ENCODE data around the gene WNT10A.

WNT10A gene

GRCh38 chr2:218878926-218879761, 1.5 kb upstream of the WNT10A start:
- H3K27ac ChIP-seq = peak overlapping the region; percentile 9; the same call in 1 of the 2 replicates
- no peak for DNase-seq (ENCODE audit: low spot score)
- CTCF ChIA-PET = interaction anchor here (0.5 to 15.9 kb wide), 6 partner anchors 16 to 123 kb away, joined by 3 to 413 read pairs (median 4); no protein-coding TSS in a partner anchor
- no peak for TF ChIP-seq CTCF (conservative IDR thresholded peaks at IDR 0.05; ENCODE audit: low read depth)
- POLR2A ChIA-PET (ENCODE audit: low non-redundant PET) = no interaction called here

GRCh38 chr2:218879776-218880101, 913 bp upstream of the WNT10A start:
- peak overlapping the region; percentile 9; the same call in 1 of the 2 replicates for H3K27ac ChIP-seq
- no peak for TF ChIP-seq CTCF (conservative IDR thresholded peaks at IDR 0.05; ENCODE audit: low read depth)
- CTCF ChIA-PET = interaction anchor here (0.5 to 15.9 kb wide), 3 partner anchors 15 to 123 kb away, joined by 5 to 413 read pairs (median 5); no protein-coding TSS in a partner anchor

GRCh38 chr2:218880859-218881594, 375 bp downstream of the WNT10A start:
- ChIA-PET POLR2A (ENCODE audit: low non-redundant PET) (interaction anchor here (1.0 kb wide), 1 partner anchor 14 kb away, joined by 5 read pairs; no protein-coding TSS in a partner anchor), CTCF (interaction anchor here (0.5 to 15.9 kb wide), 4 partner anchors 12 to 99 kb away, joined by 3 to 413 read pairs (median 4); no protein-coding TSS in a partner anchor)
- no peak for DNase-seq (ENCODE audit: low spot score)
- no peak for TF ChIP-seq CTCF (conservative IDR thresholded peaks at IDR 0.05; ENCODE audit: low read depth)
- H3K27ac ChIP-seq = no peak overlapping the region

More at GRCh38 chr2:218879776-218880101, 913 bp upstream of the WNT10A start:
- POLR2A ChIA-PET (ENCODE audit: low non-redundant PET) = no interaction called here
- DNase-seq (ENCODE audit: low spot score) = no peak

- TF ChIP-seq CTCF (conservative IDR thresholded peaks at IDR 0.05; ENCODE audit: low read depth) = no peak
- peak overlapping the region; percentile 87 for H3K27ac ChIP-seq
- ChIA-PET POLR2A (ENCODE audit: low non-redundant PET) (no interaction called here), CTCF (interaction anchor here (15.9 kb wide), 1 partner anchor 13 kb away, joined by 413 read pairs; no protein-coding TSS in a partner anchor)
- DNase-seq (ENCODE audit: low spot score) = no peak
These were observed 1.2 kb downstream of the WNT10A start for GRCh38 chr2:218881744-218882460.

- peak overlapping the region; percentile 87 for H3K27ac ChIP-seq
These were observed 1.8 kb downstream of the WNT10A start for GRCh38 chr2:218882461-218882816.

More at GRCh38 chr2:218882461-218882816, 1.8 kb downstream of the WNT10A start:
- CTCF ChIA-PET = interaction anchor here (15.9 kb wide), 1 partner anchor 12 kb away, joined by 413 read pairs; no protein-coding TSS in a partner anchor
- TF ChIP-seq CTCF (conservative IDR thresholded peaks at IDR 0.05; ENCODE audit: low read depth) = no peak
- no peak for DNase-seq (ENCODE audit: low spot score)
- POLR2A ChIA-PET (ENCODE audit: low non-redundant PET) = no interaction called here

Measured in RWPE1 (cell line).